ENCODE data around the gene IL1RL2. TPM values are rescaled to one million over a fixed set of nuclear protein-coding genes. Genes with fewer than 3 reads are reported as not detected.

The IL1RL2 gene
- 1.6 and 2.8 TPM in 2 replicates for total RNA-seq

GRCh38 chr2:102186791-102187495 is at the start of gene IL1RL2:
IL1RL2 (plus strand) TSS chr2:102187023; CDS start chr2:102187868, 845 bp downstream.

GRCh38 chr2:102141970-102142828 is 44.6 kb upstream of the IL1RL2 start, which contains the start of gene IL1R1:
IL1R1 (plus strand) TSS chr2:102142746; CDS start chr2:102157725, 14,979 bp downstream.

Other genes starting within 250 kb of the IL1RL2 start
- gene IL1R2, start 195.1 kb upstream of the IL1RL2 start, total RNA-seq, result 0.13 and 0.33 TPM in 2 replicates
- gene IL1R1, start 44.3 kb upstream of the IL1RL2 start, total RNA-seq, result 109 and 129 TPM in 2 replicates
- 4.3 and 40.2 TPM in 2 replicates for gene IL1RL1, start 124.5 kb downstream of the IL1RL2 start, total RNA-seq
- gene IL18R1, start 168.8 kb downstream of the IL1RL2 start, total RNA-seq, result 2.3 and 8.3 TPM in 2 replicates
- gene IL18RAP, start 236.1 kb downstream of the IL1RL2 start, total RNA-seq, result 0.07 TPM in 1 of 2 replicates, not detected in the other

All from smooth muscle cell of the pulmonary artery (primary cell).